ENCODE results near the gene IRF2BP1. TPM values are rescaled to one million over a fixed set of nuclear protein-coding genes. Genes with fewer than 3 reads are reported as not detected.
"Not testable (repeated sequence)": the region's sequence is repeated elsewhere in the genome, so short reads cannot be mapped to it uniquely, and the experiment has no call there.

IRF2BP1 gene
- total RNA-seq, 1 donor from 2014 or later = 17.5 TPM

DNA sequence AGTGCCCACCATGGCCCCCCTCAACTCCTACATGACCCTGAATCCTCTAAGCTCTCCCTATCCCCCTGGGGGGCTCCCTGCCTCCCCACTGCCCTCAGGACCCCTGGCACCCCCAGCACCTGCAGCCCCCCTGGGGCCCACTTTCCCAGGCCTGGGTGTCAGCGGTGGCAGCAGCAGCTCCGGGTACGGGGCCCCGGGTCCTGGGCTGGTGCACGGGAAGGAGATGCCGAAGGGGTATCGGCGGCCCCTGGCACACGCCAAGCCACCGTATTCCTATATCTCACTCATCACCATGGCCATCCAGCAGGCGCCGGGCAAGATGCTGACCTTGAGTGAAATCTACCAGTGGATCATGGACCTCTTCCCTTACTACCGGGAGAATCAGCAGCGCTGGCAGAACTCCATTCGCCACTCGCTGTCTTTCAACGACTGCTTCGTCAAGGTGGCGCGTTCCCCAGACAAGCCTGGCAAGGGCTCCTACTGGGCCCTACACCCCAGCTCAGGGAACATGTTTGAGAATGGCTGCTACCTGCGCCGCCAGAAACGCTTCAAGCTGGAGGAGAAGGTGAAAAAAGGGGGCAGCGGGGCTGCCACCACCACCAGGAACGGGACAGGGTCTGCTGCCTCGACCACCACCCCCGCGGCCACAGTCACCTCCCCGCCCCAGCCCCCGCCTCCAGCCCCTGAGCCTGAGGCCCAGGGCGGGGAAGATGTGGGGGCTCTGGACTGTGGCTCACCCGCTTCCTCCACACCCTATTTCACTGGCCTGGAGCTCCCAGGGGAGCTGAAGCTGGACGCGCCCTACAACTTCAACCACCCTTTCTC lies 13.6 kb downstream of the IRF2BP1 start:
- TF ChIP-seq, protein P1, sequence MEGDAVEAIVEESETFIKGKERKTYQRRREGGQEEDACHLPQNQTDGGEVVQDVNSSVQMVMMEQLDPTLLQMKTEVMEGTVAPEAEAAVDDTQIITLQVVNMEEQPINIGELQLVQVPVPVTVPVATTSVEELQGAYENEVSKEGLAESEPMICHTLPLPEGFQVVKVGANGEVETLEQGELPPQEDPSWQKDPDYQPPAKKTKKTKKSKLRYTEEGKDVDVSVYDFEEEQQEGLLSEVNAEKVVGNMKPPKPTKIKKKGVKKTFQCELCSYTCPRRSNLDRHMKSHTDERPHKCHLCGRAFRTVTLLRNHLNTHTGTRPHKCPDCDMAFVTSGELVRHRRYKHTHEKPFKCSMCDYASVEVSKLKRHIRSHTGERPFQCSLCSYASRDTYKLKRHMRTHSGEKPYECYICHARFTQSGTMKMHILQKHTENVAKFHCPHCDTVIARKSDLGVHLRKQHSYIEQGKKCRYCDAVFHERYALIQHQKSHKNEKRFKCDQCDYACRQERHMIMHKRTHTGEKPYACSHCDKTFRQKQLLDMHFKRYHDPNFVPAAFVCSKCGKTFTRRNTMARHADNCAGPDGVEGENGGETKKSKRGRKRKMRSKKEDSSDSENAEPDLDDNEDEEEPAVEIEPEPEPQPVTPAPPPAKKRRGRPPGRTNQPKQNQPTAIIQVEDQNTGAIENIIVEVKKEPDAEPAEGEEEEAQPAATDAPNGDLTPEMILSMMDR (IDR thresholded peaks at IDR 0.05) = no peak
- POLR2A ChIA-PET = no interaction called here
- intact Hi-C loops (cut with micrococcal nuclease) = no loop called here
- H3K27me3 Mint-ChIP-seq = peaks cover 27% of the 10 kb centered on the region
- no peak overlapping the region for H3K27ac Mint-ChIP-seq
- no peak for ATAC-seq (ENCODE audit: low read depth)
- no peak overlapping the region for H3K4me3 Mint-ChIP-seq
- H3K9me3 Mint-ChIP-seq = no peaks in the 10 kb centered on the region
- DNase-seq = no peak
- H3K36me3 Mint-ChIP-seq (ENCODE audit: low read depth) = no peaks in the 10 kb centered on the region
- peaks cover 7% of the 10 kb centered on the region for H3K4me1 Mint-ChIP-seq
- CTCF ChIA-PET = no interaction called here

DNA sequence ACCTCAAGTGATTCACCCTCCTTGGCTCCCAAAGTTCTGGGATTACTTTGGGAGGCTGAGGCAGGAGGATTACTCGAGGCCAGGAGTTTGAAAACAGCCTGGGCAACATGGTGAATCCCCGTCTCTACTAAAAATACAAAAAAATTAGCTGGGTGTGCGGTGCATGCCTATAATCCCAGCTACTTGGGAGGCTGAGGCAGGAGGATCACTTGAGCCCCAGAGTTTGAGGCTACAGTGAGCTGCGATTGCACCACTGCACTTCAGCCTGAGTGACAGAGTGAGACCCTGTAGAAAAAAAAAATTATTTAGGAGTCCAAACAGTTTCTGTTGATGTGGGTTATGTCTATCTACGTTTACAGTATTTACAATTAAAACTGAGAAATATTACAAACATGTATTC lies 15.1 kb downstream of the IRF2BP1 start:
- Mint-ChIP-seq H3K36me3 (ENCODE audit: low read depth) (no peaks in the 10 kb centered on the region), H3K27me3 (peaks cover 18% of the 10 kb centered on the region), H3K4me1 (no peaks in the 10 kb centered on the region), H3K4me3 (no peak overlapping the region), H3K27ac (no peak overlapping the region), H3K9me3 (no peaks in the 10 kb centered on the region)
- ATAC-seq (ENCODE audit: low read depth) (no peak), DNase-seq (no peak)
- CTCF ChIA-PET = no interaction called here
- POLR2A ChIA-PET = interaction anchor here (0.7 kb wide), 1 partner anchor 14 kb away, joined by 3 read pairs; no protein-coding TSS in a partner anchor
- intact Hi-C loops (cut with micrococcal nuclease) = no loop called here
- TF ChIP-seq, protein P1 (IDR thresholded peaks at IDR 0.05) = no peak

DNA sequence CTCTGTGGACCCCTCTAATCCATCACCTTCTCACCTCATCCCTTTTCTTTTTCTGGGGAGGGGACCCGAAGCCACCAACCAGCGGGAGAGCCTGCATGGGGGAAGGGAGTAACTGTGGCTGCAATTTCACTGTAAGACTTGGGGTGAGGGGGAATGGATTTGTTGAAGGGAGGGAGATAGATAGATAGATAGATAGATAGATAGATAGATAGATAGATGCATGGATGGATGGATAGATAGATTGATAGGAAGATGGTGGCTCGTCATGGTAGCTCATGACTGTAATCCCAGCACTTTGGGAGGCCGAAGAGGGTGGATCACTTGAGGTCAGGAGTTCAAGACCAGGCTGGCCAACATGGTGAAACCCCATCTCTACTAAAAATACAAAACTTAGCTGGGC lies 18.7 kb downstream of the IRF2BP1 start:
- DNase-seq; H3K36me3 Mint-ChIP-seq (ENCODE audit: low read depth); ATAC-seq (ENCODE audit: low read depth); H3K9me3 Mint-ChIP-seq; H3K4me3 Mint-ChIP-seq; POLR2A ChIA-PET; H3K27ac Mint-ChIP-seq: not testable (repeated sequence)
- H3K27me3 Mint-ChIP-seq = peaks cover 21% of the 10 kb centered on the region
- CTCF ChIA-PET = interaction anchor here (0.7 kb wide), 1 partner anchor 78 kb away, joined by 3 read pairs; no protein-coding TSS in a partner anchor
- H3K4me1 Mint-ChIP-seq = peaks cover 19% of the 10 kb centered on the region
- intact Hi-C loops (cut with micrococcal nuclease) = loop anchor here (10.0 kb wide), 2 partner anchors 462 to 792 kb away; partner anchors contain the start of genes GEMIN7, POLR1G, PPP1R13L and ZNF296

DNA sequence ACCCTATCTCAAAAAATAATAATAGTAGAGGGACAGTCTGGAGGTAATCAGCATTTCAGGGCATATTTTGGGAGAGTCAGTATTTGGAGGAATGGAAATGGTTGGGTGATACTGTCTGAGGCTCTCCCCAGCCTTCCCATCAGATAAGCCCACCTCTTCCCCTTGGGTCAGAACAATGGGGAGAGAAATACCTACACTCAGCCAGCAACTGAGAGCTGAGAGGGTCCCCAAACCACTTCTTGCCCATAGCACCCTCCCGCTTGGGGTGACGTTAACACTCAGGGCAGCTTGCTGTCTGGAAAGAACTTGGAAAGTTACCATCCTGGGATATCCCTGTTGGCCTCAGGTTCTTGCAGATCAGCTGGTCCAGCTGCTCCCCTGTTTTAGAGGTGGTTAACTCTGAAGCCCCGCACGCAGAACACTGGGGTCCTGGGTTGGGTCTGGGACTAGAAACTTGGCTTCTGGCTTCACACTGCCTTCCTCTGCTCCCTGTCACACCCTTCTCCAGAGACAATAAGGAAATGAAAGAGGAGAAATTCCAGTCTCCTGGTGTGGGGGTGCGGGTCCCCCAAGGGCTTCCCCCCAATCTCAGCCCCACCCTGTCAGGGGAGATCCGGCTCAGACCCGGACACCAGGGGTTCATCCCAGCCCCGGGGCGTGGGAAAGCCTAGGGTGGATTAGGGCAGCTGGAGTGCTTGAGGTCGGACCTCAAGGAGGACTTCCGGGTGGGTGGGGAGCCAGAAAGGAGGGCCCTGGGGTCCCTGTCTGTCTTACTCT lies 19.4 kb downstream of the IRF2BP1 start:
- POLR2A ChIA-PET = no interaction called here
- H3K4me1 Mint-ChIP-seq = peaks cover 25% of the 10 kb centered on the region

DNA sequence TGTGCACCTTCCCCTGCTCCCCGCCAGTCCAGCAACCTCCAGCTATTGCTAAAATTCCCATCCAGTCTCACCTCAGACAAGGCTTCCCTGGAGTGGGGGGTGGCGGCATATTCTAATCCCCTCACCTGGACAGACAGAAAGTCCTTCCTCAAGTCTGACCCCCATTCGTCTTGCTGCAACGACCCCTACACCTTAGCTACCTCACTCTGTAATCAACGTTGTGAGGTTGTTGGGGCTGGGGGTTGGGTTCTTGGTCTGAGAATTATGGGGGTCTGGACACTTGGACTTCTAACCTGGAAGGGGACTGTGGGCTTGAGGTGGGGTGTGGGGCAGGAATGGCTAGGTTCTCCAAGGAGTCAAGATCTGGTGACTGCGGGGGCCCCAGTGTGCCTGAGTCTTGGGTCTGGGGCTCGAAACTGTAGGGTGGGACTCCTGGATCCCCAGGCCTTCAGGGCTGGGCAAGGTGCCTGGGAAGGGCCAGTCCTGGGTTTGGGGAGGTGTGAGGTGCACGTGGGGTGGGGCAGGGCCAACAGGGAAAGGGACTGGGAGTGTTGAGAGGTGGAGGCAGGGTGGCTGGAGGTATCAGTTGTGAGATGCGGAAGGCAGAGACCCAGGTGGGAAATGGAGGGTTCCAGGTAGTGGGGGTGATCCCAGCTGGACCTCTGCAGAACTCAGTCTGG lies 20.5 kb downstream of the IRF2BP1 start:
- H3K9me3 Mint-ChIP-seq = no peaks in the 10 kb centered on the region
- intact Hi-C loops (cut with micrococcal nuclease) = loop anchor here (10.0 kb wide), 2 partner anchors 461 to 791 kb away; partner anchors contain the start of genes GEMIN7, POLR1G, PPP1R13L and ZNF296
- ChIA-PET CTCF (interaction anchor here (1.6 to 2.7 kb wide), 3 partner anchors 17 to 151 kb away, joined by 3 to 16 read pairs (median 6); no protein-coding TSS in a partner anchor), POLR2A (interaction anchor here (0.6 to 2.5 kb wide), 2 partner anchors 17 to 148 kb away, joined by 3 to 11 read pairs; no protein-coding TSS in a partner anchor)
- H3K27me3 Mint-ChIP-seq = peaks cover 19% of the 10 kb centered on the region
- ATAC-seq (ENCODE audit: low read depth) (no peak), DNase-seq (no peak)
- H3K27ac Mint-ChIP-seq = no peak overlapping the region
- H3K4me1 Mint-ChIP-seq = peaks cover 35% of the 10 kb centered on the region
- H3K4me3 Mint-ChIP-seq = no peak overlapping the region
- H3K36me3 Mint-ChIP-seq (ENCODE audit: low read depth) = peaks cover 13% of the 10 kb centered on the region
- TF ChIP-seq, protein P1 (IDR thresholded peaks at IDR 0.05) = no peak

More for the DNA sequence above, 19.4 kb downstream of the IRF2BP1 start:
- ATAC-seq (ENCODE audit: low read depth) (no peak), DNase-seq (no peak)
- CTCF ChIA-PET = no interaction called here
- no peak overlapping the region for H3K4me3 Mint-ChIP-seq
- peaks cover 11% of the 10 kb centered on the region for H3K36me3 Mint-ChIP-seq (ENCODE audit: low read depth)
- H3K27me3 Mint-ChIP-seq = peaks cover 19% of the 10 kb centered on the region
- intact Hi-C loops (cut with micrococcal nuclease) = loop anchor here (10.0 kb wide), 2 partner anchors 462 to 792 kb away; partner anchors contain the start of genes GEMIN7, POLR1G, PPP1R13L and ZNF296
- H3K27ac Mint-ChIP-seq = no peak overlapping the region
- TF ChIP-seq, protein P1 (IDR thresholded peaks at IDR 0.05) = no peak
- no peaks in the 10 kb centered on the region for H3K9me3 Mint-ChIP-seq
